Astrocyte (in vitro differentiated cells and primary cell): Measurements from ENCODE around the gene ARRB1. TPM values are rescaled to one million over a fixed set of nuclear protein-coding genes. Genes with fewer than 3 reads are reported as not detected.
A peak's percentile ranks its signal among the peaks of the same experiment; 100 is the strongest.
"Not testable (repeated sequence)": the region's sequence is repeated elsewhere in the genome, so short reads cannot be mapped to it uniquely, and the experiment has no call there.

ENCODE experiments used
- DNase-seq: peaks from one replicate; pipeline ENCODE4 v3.0.0-alpha.2; 2010; ENCODE audit warnings: low read depth
- FAIRE-seq: peaks from 2 replicates; lab custom pipeline; 2011; peaks lifted over from hg19 to GRCh38; lab: Jason Lieb, UNC
- H2AFZ ChIP-seq: 2 replicates; pipeline ENCODE4 v1.6.0; 2012; ENCODE audit warnings: low read depth, low read length, inconsistent platforms
- H3K27ac ChIP-seq: 2 replicates; pipeline ENCODE4 v1.5.1; 2011; ENCODE audit warnings: low read depth, low read length, inconsistent platforms
- H3K27me3 ChIP-seq: 2 replicates; pipeline ENCODE4 v1.6.0; 2011; ENCODE audit warnings: low read length, inconsistent platforms; ENCODE audit not compliant: insufficient read depth
- H3K36me3 ChIP-seq: 2 replicates; pipeline ENCODE4 v1.5.1; 2011; ENCODE audit warnings: low read length, inconsistent platforms; ENCODE audit not compliant: insufficient read depth
- H3K4me1 ChIP-seq: 2 replicates; pipeline ENCODE4 v1.5.1; 2011; ENCODE audit warnings: low read length, inconsistent platforms; ENCODE audit not compliant: insufficient read depth
- H3K4me2 ChIP-seq: 2 replicates; pipeline ENCODE4 v1.6.0; 2012; ENCODE audit warnings: low read length, inconsistent platforms
- H3K4me3 ChIP-seq: 2 replicates; pipeline ENCODE4 v1.5.1; 2011; ENCODE audit warnings: low read depth, mild to moderate bottlenecking, low read length, inconsistent platforms; ENCODE audit not compliant: insufficient read depth
- H3K79me2 ChIP-seq: 2 replicates; pipeline ENCODE4 v1.6.0; 2012; ENCODE audit warnings: mild to moderate bottlenecking, low read length, inconsistent platforms; ENCODE audit not compliant: insufficient read depth
- H3K9ac ChIP-seq: 2 replicates; pipeline ENCODE4 v1.6.0; 2012; ENCODE audit warnings: mild to moderate bottlenecking, low read length, inconsistent platforms
- H3K9me3 ChIP-seq: 2 replicates; pipeline ENCODE4 v1.5.1; 2012; ENCODE audit warnings: low read depth, mild to moderate bottlenecking, low read length, inconsistent platforms; ENCODE audit not compliant: insufficient read depth
- H4K20me1 ChIP-seq: 2 replicates; pipeline ENCODE4 v1.6.0; 2012; ENCODE audit warnings: low read length, inconsistent platforms; ENCODE audit not compliant: insufficient read depth
- H3K27ac Mint-ChIP-seq: one replicate; pipeline ENCODE4 v1.8.0; 2021; ENCODE audit warnings: mild to moderate bottlenecking, mixed read lengths; ENCODE audit not compliant: unreplicated experiment
- H3K27me3 Mint-ChIP-seq: one replicate; pipeline ENCODE4 v1.8.0; 2021; ENCODE audit warnings: low read depth, mixed read lengths; ENCODE audit not compliant: unreplicated experiment
- H3K36me3 Mint-ChIP-seq: one replicate; pipeline ENCODE4 v1.8.0; 2021; ENCODE audit warnings: low read depth, mixed read lengths; ENCODE audit not compliant: unreplicated experiment
- H3K4me1 Mint-ChIP-seq: one replicate; pipeline ENCODE4 v1.8.0; 2021; ENCODE audit warnings: low read depth, mixed read lengths; ENCODE audit not compliant: unreplicated experiment
- H3K4me3 Mint-ChIP-seq: one replicate; pipeline ENCODE4 v1.8.0; 2021; ENCODE audit warnings: mild to moderate bottlenecking, moderate library complexity, mixed read lengths; ENCODE audit not compliant: unreplicated experiment
- H3K9me3 Mint-ChIP-seq: one replicate; pipeline ENCODE4 v1.8.0; 2021; ENCODE audit warnings: mild to moderate bottlenecking, mixed read lengths; ENCODE audit not compliant: unreplicated experiment
- EZH2 ChIP-seq: IDR thresholded peaks from 2 replicates; pipeline ENCODE4 v1.6.1; 2012; ENCODE audit warnings: mild to moderate bottlenecking, low read length, inconsistent platforms; ENCODE audit not compliant: insufficient read depth
- total RNA-seq: library from RNA; stranded (reverse); gene quantifications from 2 replicates; pipeline ENCODE4 v1.2.1, GENCODE V29; 2021
- TF ChIP-seq, protein P1 (sequence below): IDR thresholded peaks from 2 replicates; pipeline ENCODE4 v1.5.1; 2011; ENCODE audit warnings: low read depth, mild to moderate bottlenecking, inconsistent platforms, low read length, moderate library complexity; ENCODE audit not compliant: insufficient read depth

Gene ARRB1
- total RNA-seq, 1 donor from 2014 or later = 28.5 TPM

- H2AFZ ChIP-seq = no peak overlapping the region
- H3K4me1 ChIP-seq = no peaks in the 10 kb centered on the region
- H3K27ac ChIP-seq = no peak overlapping the region
- H3K79me2 ChIP-seq = no peaks in the 10 kb centered on the region
- no peaks in the 10 kb centered on the region for H3K36me3 Mint-ChIP-seq
- peaks cover 9% of the 10 kb centered on the region for H3K9me3 Mint-ChIP-seq
- no peak overlapping the region for H3K4me3 ChIP-seq
- TF ChIP-seq, protein P1, sequence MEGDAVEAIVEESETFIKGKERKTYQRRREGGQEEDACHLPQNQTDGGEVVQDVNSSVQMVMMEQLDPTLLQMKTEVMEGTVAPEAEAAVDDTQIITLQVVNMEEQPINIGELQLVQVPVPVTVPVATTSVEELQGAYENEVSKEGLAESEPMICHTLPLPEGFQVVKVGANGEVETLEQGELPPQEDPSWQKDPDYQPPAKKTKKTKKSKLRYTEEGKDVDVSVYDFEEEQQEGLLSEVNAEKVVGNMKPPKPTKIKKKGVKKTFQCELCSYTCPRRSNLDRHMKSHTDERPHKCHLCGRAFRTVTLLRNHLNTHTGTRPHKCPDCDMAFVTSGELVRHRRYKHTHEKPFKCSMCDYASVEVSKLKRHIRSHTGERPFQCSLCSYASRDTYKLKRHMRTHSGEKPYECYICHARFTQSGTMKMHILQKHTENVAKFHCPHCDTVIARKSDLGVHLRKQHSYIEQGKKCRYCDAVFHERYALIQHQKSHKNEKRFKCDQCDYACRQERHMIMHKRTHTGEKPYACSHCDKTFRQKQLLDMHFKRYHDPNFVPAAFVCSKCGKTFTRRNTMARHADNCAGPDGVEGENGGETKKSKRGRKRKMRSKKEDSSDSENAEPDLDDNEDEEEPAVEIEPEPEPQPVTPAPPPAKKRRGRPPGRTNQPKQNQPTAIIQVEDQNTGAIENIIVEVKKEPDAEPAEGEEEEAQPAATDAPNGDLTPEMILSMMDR = no peak
- TF ChIP-seq EZH2 = no peak
- H3K4me3 Mint-ChIP-seq = no peak overlapping the region
- no peaks in the 10 kb centered on the region for H3K4me1 Mint-ChIP-seq
- no peak for FAIRE-seq
- no peaks in the 10 kb centered on the region for H4K20me1 ChIP-seq
- no peak overlapping the region for H3K9ac ChIP-seq
- no peak for DNase-seq
- H3K27ac Mint-ChIP-seq = no peak overlapping the region
- H3K27me3 Mint-ChIP-seq = no peaks in the 10 kb centered on the region
- H3K36me3 ChIP-seq = no peaks in the 10 kb centered on the region
- H3K9me3 ChIP-seq = peaks cover 5% of the 10 kb centered on the region
- H3K27me3 ChIP-seq = peaks cover 10% of the 10 kb centered on the region
- H3K4me2 ChIP-seq = no peak overlapping the region
Observed at GRCh38 chr11:75369560-75370255, 18.2 kb upstream of the ARRB1 start.

DNA sequence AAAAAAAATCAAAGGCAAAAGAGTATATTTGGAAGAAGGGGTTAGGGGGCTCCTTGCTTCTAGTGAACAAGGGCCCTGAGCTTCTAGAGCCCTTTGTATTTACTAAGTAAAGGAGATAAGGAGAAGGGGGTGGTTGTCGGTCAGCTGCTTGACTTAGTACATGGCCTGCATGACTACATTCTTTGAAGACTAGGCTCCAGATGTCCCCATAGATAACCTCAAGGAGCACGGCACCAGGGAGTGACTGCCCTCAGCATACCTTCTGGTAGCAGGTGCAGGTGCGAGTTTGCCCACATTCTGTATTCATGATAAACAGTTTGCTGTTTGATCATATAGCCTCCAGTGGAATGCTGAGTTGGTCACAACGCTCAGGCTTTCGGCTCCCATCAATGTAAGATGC, 15.4 kb upstream of the ARRB1 start:
- not testable (repeated sequence) for DNase-seq, H3K9ac ChIP-seq, H3K79me2 ChIP-seq, H3K4me3 Mint-ChIP-seq, H3K4me2 ChIP-seq, H3K27ac ChIP-seq, H3K4me3 ChIP-seq, H3K27me3 Mint-ChIP-seq, H4K20me1 ChIP-seq, H3K4me1 Mint-ChIP-seq, H3K9me3 Mint-ChIP-seq, H3K27ac Mint-ChIP-seq, FAIRE-seq, H3K36me3 ChIP-seq, H3K9me3 ChIP-seq, H3K36me3 Mint-ChIP-seq, H2AFZ ChIP-seq, H3K27me3 ChIP-seq, H3K4me1 ChIP-seq

GRCh38 chr11:75365711-75366181, 14.3 kb upstream of the ARRB1 start:
- Histone ChIP-seq H3K4me2 (no peak overlapping the region), H3K27me3 (no peaks in the 10 kb centered on the region), H3K4me1 (no peaks in the 10 kb centered on the region), H3K9ac (no peak overlapping the region), H3K4me3 (no peak overlapping the region), H3K27ac (no peak overlapping the region), H3K79me2 (no peaks in the 10 kb centered on the region), H3K36me3 (no peaks in the 10 kb centered on the region), H2AFZ (no peak overlapping the region), H3K9me3 (peaks cover 5% of the 10 kb centered on the region), H4K20me1 (no peaks in the 10 kb centered on the region)
- no peak overlapping the region for H3K27ac Mint-ChIP-seq
- H3K4me3 Mint-ChIP-seq = no peak overlapping the region
- FAIRE-seq = no peak
- peak; percentile 63 for DNase-seq
- H3K27me3 Mint-ChIP-seq = no peaks in the 10 kb centered on the region
- H3K4me1 Mint-ChIP-seq = no peaks in the 10 kb centered on the region
- TF ChIP-seq, protein P1 = no peak
- TF ChIP-seq EZH2 = no peak
- peaks cover 9% of the 10 kb centered on the region for H3K9me3 Mint-ChIP-seq
- H3K36me3 Mint-ChIP-seq = no peaks in the 10 kb centered on the region

DNA sequence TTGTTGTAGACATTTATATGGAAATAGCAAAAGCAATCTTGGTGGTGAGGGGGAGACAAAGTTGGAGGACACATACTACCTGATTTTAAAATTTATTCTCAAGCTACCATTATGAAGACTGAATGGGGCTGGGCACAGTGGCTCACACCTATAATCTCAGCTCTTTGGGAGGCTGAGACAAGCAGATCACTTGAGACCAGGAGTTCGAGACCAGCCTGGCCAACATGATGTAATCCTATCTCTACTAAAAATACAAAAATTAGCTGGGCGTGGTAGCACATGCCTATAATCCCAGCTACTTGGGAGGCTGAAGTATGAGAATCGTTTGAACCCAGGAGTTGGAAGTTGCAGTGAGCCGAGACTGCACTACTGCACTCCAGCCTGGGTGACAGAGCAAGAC, 10.8 kb upstream of the ARRB1 start:
- H3K27ac Mint-ChIP-seq, DNase-seq, H3K4me1 ChIP-seq, H3K4me2 ChIP-seq, H3K27me3 Mint-ChIP-seq, H3K9me3 Mint-ChIP-seq, H3K9ac ChIP-seq, H3K9me3 ChIP-seq, H3K36me3 Mint-ChIP-seq, H4K20me1 ChIP-seq, H3K79me2 ChIP-seq, H3K27me3 ChIP-seq, H3K27ac ChIP-seq, FAIRE-seq, H3K4me3 Mint-ChIP-seq, H3K4me1 Mint-ChIP-seq, H2AFZ ChIP-seq, H3K36me3 ChIP-seq, H3K4me3 ChIP-seq: not testable (repeated sequence)
